GM10266 (cell line): ENCODE measurements around the gene PAQR4.
"Not testable (repeated sequence)": the region's sequence is repeated elsewhere in the genome, so short reads cannot be mapped to it uniquely, and the experiment has no call there.

ENCODE experiments used
- DNase-seq: peaks from one replicate; pipeline ENCODE4 v3.0.0; 2012; ENCODE audit errors: extremely low spot score
- CTCF ChIP-seq: IDR thresholded peaks from 2 replicates; pipeline ENCODE4 v1.5.1; 2012; ENCODE audit warnings: mild to moderate bottlenecking, low read depth; ENCODE audit not compliant: control insufficient read depth, insufficient read depth; ENCODE audit errors: missing control alignments

The PAQR4 gene

GRCh38 chr16:2934450-2934849 lies 34.7 kb upstream of the PAQR4 start:
- no peak for TF ChIP-seq CTCF
- DNase-seq, result peak; percentile 14

- DNase-seq, result peak; percentile 8
- TF ChIP-seq CTCF, result no peak
Measured at GRCh38 chr16:2936436-2937011, 32.6 kb upstream of the PAQR4 start.

GRCh38 chr16:2937170-2937569 lies 32.0 kb upstream of the PAQR4 start:
- TF ChIP-seq CTCF, result no peak
- DNase-seq, result peak; percentile 11

GRCh38 chr16:2938206-2938605 lies 30.9 kb upstream of the PAQR4 start:
- TF ChIP-seq CTCF, result no peak
- no peak for DNase-seq

GRCh38 chr16:2939968-2940367 lies 29.2 kb upstream of the PAQR4 start:
- TF ChIP-seq CTCF, result no peak
- no peak for DNase-seq

- no peak for TF ChIP-seq CTCF
- DNase-seq, result no peak
Measured at GRCh38 chr16:2942045-2942444, 27.1 kb upstream of the PAQR4 start.

GRCh38 chr16:2943716-2944115 lies 25.4 kb upstream of the PAQR4 start:
- DNase-seq, result not testable (repeated sequence)

- TF ChIP-seq CTCF, result no peak
- DNase-seq, result no peak
Measured at GRCh38 chr16:2946649-2947048, 22.5 kb upstream of the PAQR4 start.
